Endothelial cell of umbilical vein (primary cell): ENCODE measurements around the gene PPM1H. TPM values are rescaled to one million over a fixed set of nuclear protein-coding genes. Genes with fewer than 3 reads are reported as not detected.

ENCODE experiments used
- BruUV-seq: library from RNA; stranded (reverse); fragments of 400-500 nt; replicated peaks from 2 replicates; lab custom pipeline; 2021; lab: Mats Ljungman, UMichigan
- CTCF ChIA-PET: fragments of 300-600, 350-600 bp; sonication (Branson Sonifier 250); formaldehyde crosslinking; loops from one replicate; lab custom pipeline; 2021; ENCODE audit warnings: antibody characterized with exemption, inconsistent platforms; lab: Charles Lee
- POLR2A ChIA-PET: fragments of 300-600, 350-600 bp; sonication (Branson Sonifier 250); formaldehyde crosslinking; loops from one replicate; lab custom pipeline; 2021; ENCODE audit warnings: antibody characterized with exemption, inconsistent platforms; lab: Charles Lee
- DNase-seq: peaks from one replicate; pipeline ENCODE4 v3.0.0-alpha.2; 2011; ENCODE audit warnings: low read depth, low spot score
- FAIRE-seq: peaks from 2 replicates; lab custom pipeline; 2011; peaks lifted over from hg19 to GRCh38; lab: Jason Lieb, UNC
- H2AFZ ChIP-seq: 2 replicates; pipeline ENCODE4 v1.6.0; 2012; ENCODE audit warnings: low read depth, low read length, control low read depth, inconsistent platforms
- H3K27ac ChIP-seq: 2 replicates; pipeline ENCODE4 v1.5.1; 2011; ENCODE audit warnings: low read depth, mild to moderate bottlenecking, control low read depth, low read length, moderate library complexity; ENCODE audit not compliant: insufficient read depth
- H3K27me3 ChIP-seq, 2 experiments: 2 replicates each; pipeline versions ENCODE4 v1.6.0 to v1.6.1; 2011; ENCODE audit warnings: low read length in 2 of 2, mixed read lengths in 1 of 2; ENCODE audit not compliant: control insufficient read depth in 2 of 2, insufficient read depth in 2 of 2
- H3K36me3 ChIP-seq, 2 experiments: 2 replicates in 1 of 2; 3 replicates in 1 of 2; pipeline ENCODE4 v1.5.1; 2011; ENCODE audit warnings: low read length in 2 of 2, mild to moderate bottlenecking in 1 of 2, moderate library complexity in 1 of 2; ENCODE audit not compliant: control insufficient read depth in 2 of 2, insufficient read depth in 2 of 2; ENCODE audit errors: extremely low read depth in 1 of 2
- H3K4me1 ChIP-seq: 3 replicates; pipeline ENCODE4 v1.5.1; 2011; ENCODE audit warnings: mild to moderate bottlenecking, low read length; ENCODE audit not compliant: control insufficient read depth, insufficient read depth; ENCODE audit errors: extremely low read depth
- H3K4me2 ChIP-seq: 2 replicates; pipeline ENCODE4 v1.6.1; 2011; ENCODE audit warnings: low read length, control low read depth, mixed read lengths; ENCODE audit not compliant: insufficient read depth
- H3K4me3 ChIP-seq, 3 experiments: fragments of 200-600 bp in 1 of 3; sonication (generic), shearing (Covaris generic) in 1 of 3; replicated peaks in 1 of 3; 2 replicates each; pipeline ENCODE4 v1.5.1; 2011 to 2016; ENCODE audit warnings: control low read depth in 3 of 3, low read length in 3 of 3, mild to moderate bottlenecking in 2 of 3, inconsistent platforms in 1 of 3, low read depth in 1 of 3, moderate library complexity in 1 of 3; ENCODE audit not compliant: insufficient read depth in 1 of 3
- H3K79me2 ChIP-seq: 2 replicates; pipeline ENCODE4 v1.6.0; 2012; ENCODE audit warnings: low read length, inconsistent platforms; ENCODE audit not compliant: control insufficient read depth, insufficient read depth
- H3K9ac ChIP-seq: replicated peaks from 2 replicates; pipeline ENCODE3; 2011; ENCODE audit warnings: low read length, control low read depth; ENCODE audit not compliant: insufficient read depth; ENCODE audit errors: extremely low read depth
- H3K9me1 ChIP-seq: replicated peaks from 3 replicates; pipeline ENCODE4 v1.6.0; 2011; ENCODE audit warnings: mild to moderate bottlenecking, low read length; ENCODE audit not compliant: control insufficient read depth, insufficient read depth; ENCODE audit errors: extremely low read depth
- H3K9me3 ChIP-seq: replicated peaks from 2 replicates; pipeline ENCODE4 v1.5.1; 2012; ENCODE audit warnings: low read length, inconsistent platforms; ENCODE audit not compliant: control insufficient read depth, insufficient read depth
- H4K20me1 ChIP-seq: replicated peaks from 2 replicates; pipeline ENCODE3; 2011; ENCODE audit warnings: mild to moderate bottlenecking, low read length; ENCODE audit not compliant: control insufficient read depth, insufficient read depth; ENCODE audit errors: extremely low read depth
- EZH2 ChIP-seq: IDR thresholded peaks from 2 replicates; pipeline ENCODE4 v1.6.1; 2012; ENCODE audit warnings: borderline replicate concordance, low read depth, mild to moderate bottlenecking, moderate library complexity, low read length, inconsistent platforms; ENCODE audit not compliant: severe bottlenecking
- FOS ChIP-seq: IDR thresholded peaks from 2 replicates; pipeline ENCODE4 v1.6.1; 2011; ENCODE audit warnings: mild to moderate bottlenecking, low read length, moderate library complexity, borderline replicate concordance; ENCODE audit not compliant: insufficient read depth
- GATA2 ChIP-seq: IDR thresholded peaks from 2 replicates; pipeline ENCODE4 v1.7.0; 2011; ENCODE audit warnings: low read depth, mild to moderate bottlenecking, moderate library complexity, mixed read lengths, low read length; ENCODE audit not compliant: insufficient read length, insufficient read depth
- JUN ChIP-seq: IDR thresholded peaks from 2 replicates; pipeline ENCODE4 v1.6.1; 2011; ENCODE audit warnings: borderline replicate concordance, low read depth; ENCODE audit not compliant: insufficient read length, insufficient read depth
- MYC ChIP-seq: IDR thresholded peaks from one replicate; pipeline ENCODE4 v1.6.1; 2011; ENCODE audit warnings: mild to moderate bottlenecking, low read depth, low read length
- POLR2A ChIP-seq: IDR thresholded peaks from 2 replicates; pipeline ENCODE4 v1.6.1; 2012; ENCODE audit warnings: low read depth, mild to moderate bottlenecking, control low read depth, low read length
- POLR2AphosphoS5 ChIP-seq: IDR thresholded peaks from 2 replicates; pipeline ENCODE4 v1.6.1; 2012; ENCODE audit warnings: low read depth, mild to moderate bottlenecking, control low read depth, low read length, moderate library complexity; ENCODE audit not compliant: insufficient read depth
- dilution Hi-C: fragments of 300-500 bp; cut with MboI; formaldehyde crosslinking; loops from one replicate; pipeline ENCODE4 v1.15.0; 2019; ENCODE audit warnings: low sequenced_read_pairs; ENCODE audit not compliant: extremely low pct_ligation_motif_present
- intact Hi-C: fragments of 100-400 bp; cut with micrococcal nuclease; formaldehyde crosslinking; loops from one replicate; pipeline ENCODE4 v1.10.0; 2022
- polyA plus RNA-seq, 4 experiments: library from polyadenylated mRNA; depleted of rRNA in 3 of 4; stranded (reverse) in 3 of 4; unstranded in 1 of 4; fragments of >200 nt; gene quantifications; 2 replicates each; pipeline versions ENCODE4 v1.2.1 to v1.2.3, GENCODE V29; 2011 to 2012; ENCODE audit warnings: missing spikeins in 1 of 4
- total RNA-seq: library from RNA; stranded (reverse); gene quantifications from 2 replicates; pipeline ENCODE4 v1.2.3, GENCODE V29; 2021
- TF ChIP-seq, protein P1 (sequence below): IDR thresholded peaks from 2 replicates; pipeline ENCODE4 v1.6.1; 2011; ENCODE audit not compliant: insufficient read depth, insufficient read length
- TF ChIP-seq, protein P2 (sequence below), 2 donors: IDR thresholded peaks; 1 replicate in 1 of 2; 2 replicates in 1 of 2; pipeline ENCODE4 v1.5.1; 2011; ENCODE audit warnings: low read length in 2 of 2, mild to moderate bottlenecking in 2 of 2, moderate library complexity in 2 of 2, control low read depth in 1 of 2, inconsistent platforms in 1 of 2, low read depth in 1 of 2; ENCODE audit not compliant: insufficient read depth in 1 of 2; ENCODE audit errors: extremely low read depth in 1 of 2

PPM1H gene
- total and polyA plus RNA-seq, 2 donors (not counting 3 experiments of a cell fraction or from before 2014, with no cell fraction given) = 1.0 to 7.2 TPM

DNA sequence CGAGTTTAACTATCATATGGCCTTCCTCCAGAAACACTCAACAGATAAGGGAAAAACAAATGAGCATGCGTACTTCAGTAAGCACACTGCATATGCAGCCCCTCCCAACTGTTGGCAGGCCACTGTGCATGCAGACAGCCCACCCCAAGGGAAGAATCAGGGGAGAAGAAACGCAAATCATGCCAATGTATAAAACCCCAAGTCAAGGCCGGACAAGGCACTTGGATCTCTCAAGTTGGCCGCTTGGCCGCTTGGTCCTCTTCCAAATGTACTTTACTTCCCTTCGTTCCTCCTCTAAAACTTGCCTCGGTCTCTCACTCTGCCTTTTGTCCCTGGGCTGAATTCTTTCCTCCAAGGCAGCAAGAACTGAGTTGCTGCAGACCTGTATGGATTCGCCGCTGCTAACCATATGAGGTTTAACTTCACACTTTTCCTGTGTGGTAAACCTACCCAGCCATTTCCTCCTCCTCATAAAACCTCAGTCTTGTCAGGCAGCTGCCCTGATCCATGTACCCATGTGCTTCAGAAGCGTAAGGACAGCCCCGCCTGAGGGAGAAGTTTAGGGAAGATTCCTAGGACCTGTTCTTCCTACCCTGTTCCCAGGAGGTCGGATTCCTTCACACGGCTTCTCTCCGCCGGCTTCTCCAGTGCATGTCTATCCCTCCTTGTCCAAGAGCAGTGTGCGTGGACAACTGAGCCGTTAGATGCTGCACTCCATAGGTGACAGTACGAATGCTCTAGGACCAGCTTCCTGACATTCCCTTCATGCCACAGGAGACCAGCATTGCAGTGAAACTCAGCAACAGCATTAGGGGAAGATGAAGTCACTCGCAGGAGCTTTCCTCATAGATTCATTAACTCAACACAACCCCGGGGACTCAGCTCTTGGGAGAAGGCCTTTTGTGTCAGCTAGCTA is 280.4 kb downstream of the PPM1H start:
- Histone ChIP-seq H3K4me3 (no peak overlapping the region), H3K4me2 (no peak overlapping the region), H3K9ac (no peak overlapping the region), H2AFZ (no peak overlapping the region), H3K9me3 (no peaks in the 10 kb centered on the region), H4K20me1 (no peaks in the 10 kb centered on the region), H3K27ac (no peak overlapping the region), H3K36me3 (no peaks in the 10 kb centered on the region), H3K27me3 (no peaks in the 10 kb centered on the region), H3K4me1 (peaks cover 10% of the 10 kb centered on the region), H3K9me1 (no peaks in the 10 kb centered on the region), H3K79me2 (no peaks in the 10 kb centered on the region)
- DNase-seq = no peak
- POLR2A ChIA-PET = no interaction called here
- no peak for FAIRE-seq
- dilution Hi-C loops (no loop called here), intact Hi-C loops (no loop called here)
- TF ChIP-seq, protein P1, sequence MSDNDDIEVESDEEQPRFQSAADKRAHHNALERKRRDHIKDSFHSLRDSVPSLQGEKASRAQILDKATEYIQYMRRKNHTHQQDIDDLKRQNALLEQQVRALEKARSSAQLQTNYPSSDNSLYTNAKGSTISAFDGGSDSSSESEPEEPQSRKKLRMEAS = no peak
- TF ChIP-seq MYC (no peak), POLR2A (no peak), EZH2 (no peak), POLR2AphosphoS5 (no peak), FOS (no peak), JUN (no peak), GATA2 (no peak)
- TF ChIP-seq, protein P2, sequence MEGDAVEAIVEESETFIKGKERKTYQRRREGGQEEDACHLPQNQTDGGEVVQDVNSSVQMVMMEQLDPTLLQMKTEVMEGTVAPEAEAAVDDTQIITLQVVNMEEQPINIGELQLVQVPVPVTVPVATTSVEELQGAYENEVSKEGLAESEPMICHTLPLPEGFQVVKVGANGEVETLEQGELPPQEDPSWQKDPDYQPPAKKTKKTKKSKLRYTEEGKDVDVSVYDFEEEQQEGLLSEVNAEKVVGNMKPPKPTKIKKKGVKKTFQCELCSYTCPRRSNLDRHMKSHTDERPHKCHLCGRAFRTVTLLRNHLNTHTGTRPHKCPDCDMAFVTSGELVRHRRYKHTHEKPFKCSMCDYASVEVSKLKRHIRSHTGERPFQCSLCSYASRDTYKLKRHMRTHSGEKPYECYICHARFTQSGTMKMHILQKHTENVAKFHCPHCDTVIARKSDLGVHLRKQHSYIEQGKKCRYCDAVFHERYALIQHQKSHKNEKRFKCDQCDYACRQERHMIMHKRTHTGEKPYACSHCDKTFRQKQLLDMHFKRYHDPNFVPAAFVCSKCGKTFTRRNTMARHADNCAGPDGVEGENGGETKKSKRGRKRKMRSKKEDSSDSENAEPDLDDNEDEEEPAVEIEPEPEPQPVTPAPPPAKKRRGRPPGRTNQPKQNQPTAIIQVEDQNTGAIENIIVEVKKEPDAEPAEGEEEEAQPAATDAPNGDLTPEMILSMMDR (IDR thresholded peaks at IDR 0.05; ENCODE audit: extremely low read depth in 1 of 2, insufficient read depth in 1 of 2, low read depth in 1 of 2, low read length in 2 of 2) = no peak
- no TSS peak for BruUV-seq
- CTCF ChIA-PET = no interaction called here
